ENCODE results near the gene ADD1. TPM values are rescaled to one million over a fixed set of nuclear protein-coding genes. Genes with fewer than 3 reads are reported as not detected.

ADD1 gene
- total and polyA plus RNA-seq, 2 of the 13 experiments (the other 11 are each of a cell fraction or from before 2014, with no cell fraction given) = 73.9 to 122 TPM

DNA sequence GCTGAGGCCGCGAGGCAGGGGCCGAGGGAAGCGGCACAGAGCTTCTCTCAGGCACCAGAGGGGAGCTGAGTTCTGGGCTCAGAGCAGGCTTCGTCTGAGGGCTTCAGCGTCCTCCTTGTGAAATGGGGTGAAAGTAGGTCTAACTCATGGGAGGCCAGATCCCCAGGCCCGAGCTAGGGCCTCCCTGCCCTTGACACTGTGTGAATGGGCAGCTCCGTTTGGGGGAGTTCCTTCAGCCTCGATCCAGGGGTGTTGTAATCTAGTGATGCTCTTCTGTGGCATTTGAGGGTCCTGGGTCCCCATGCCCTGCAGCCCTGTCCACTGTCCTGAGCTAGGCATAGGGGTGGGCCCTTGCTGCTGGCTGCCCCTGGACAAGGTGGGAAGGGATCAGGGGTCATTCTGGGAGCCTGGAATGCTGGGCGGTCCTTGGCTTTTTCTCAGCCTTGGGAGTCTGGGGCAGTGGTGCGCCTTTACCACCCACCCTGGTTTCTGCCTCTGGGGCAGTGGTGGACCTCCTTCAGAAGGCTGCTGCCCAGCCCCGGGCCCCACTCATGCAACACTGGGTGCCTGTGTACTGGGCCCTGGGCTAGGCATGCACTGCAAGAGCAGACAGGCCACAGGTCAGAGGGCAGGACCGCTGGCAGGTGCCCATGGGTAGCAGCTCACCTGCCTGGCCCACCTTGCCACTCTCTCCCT, 46.6 kb upstream of the ADD1 start:
- TF ChIP-seq NR1H2 (CRISPR knock-in tag; IDR thresholded peaks at IDR 0.05; ENCODE audit: borderline replicate concordance, low read depth) = no peak
- TF ChIP-seq CBX5 (CRISPR knock-in tag; IDR thresholded peaks at IDR 0.05; ENCODE audit: borderline replicate concordance) = no peak
- 0 out of 2 replicates have a peak, but pooled peaks have one; percentile 7 for TF ChIP-seq GABPB1 (CRISPR knock-in tag; IDR thresholded peaks at IDR 0.05)
- Histone ChIP-seq H3K4me1 (ENCODE audit: insufficient read depth, low read length) (peaks cover 89% of the 10 kb centered on the region), H3K4me2 (ENCODE audit: low read depth, low read length) (no peak overlapping the region), H3K4me3 (replicated peaks in 1 of 3; ENCODE audit: insufficient read depth in 1 of 3, low read depth in 2 of 3, low read length in 3 of 3) (no peak overlapping the region), H3K27ac (ENCODE audit: extremely low read length, insufficient read depth, low read length) (no peak overlapping the region), H3K36me3 (replicated peaks in 1 of 2; ENCODE audit: control insufficient read depth in 1 of 2, insufficient read depth in 2 of 2, low read length in 2 of 2) (peaks cover 1 to 11% of the 10 kb centered on the region in 2 experiments; a peak in 2 of 5 replicates), H2AFZ (ENCODE audit: low read length) (no peak overlapping the region), H4K20me1 (ENCODE audit: insufficient read depth, low read length) (no peaks in the 10 kb centered on the region), H3K79me2 (ENCODE audit: insufficient read depth, low read length) (peaks cover 51% of the 10 kb centered on the region), H3K27me3 (ENCODE audit: control insufficient read depth in 1 of 2, insufficient read depth in 2 of 2, low read length in 2 of 2) (no peaks in the 10 kb centered on the region), H3K9ac (ENCODE audit: insufficient read depth, low read depth, low read length) (no peak overlapping the region), H3K9me3 (ENCODE audit: low read length) (no peaks in the 10 kb centered on the region)
- no TSS peak for BruUV-seq (replicated peaks)
- DNase-seq (ENCODE audit: low spot score) = no peak
- no peak for ATAC-seq
- intact Hi-C loops (cut with micrococcal nuclease; ENCODE audit: unreplicated experiment) = no loop called here
- POLR2A ChIA-PET = no interaction called here
- FAIRE-seq = no peak
- CTCF ChIA-PET (ENCODE audit: low intra/inter-chr PET ratio, low total read pairs) = no interaction called here
- 98% methylated on average over 6 of the region's 13 CpGs for WGBS (ENCODE audit: low lambda C conversion rate)
- in situ Hi-C loops (cut with HindIII; ENCODE audit: extremely low pct_ligation_motif_present, low pct_unique_long_range_greater_than_20kb) = no loop called here

DNA sequence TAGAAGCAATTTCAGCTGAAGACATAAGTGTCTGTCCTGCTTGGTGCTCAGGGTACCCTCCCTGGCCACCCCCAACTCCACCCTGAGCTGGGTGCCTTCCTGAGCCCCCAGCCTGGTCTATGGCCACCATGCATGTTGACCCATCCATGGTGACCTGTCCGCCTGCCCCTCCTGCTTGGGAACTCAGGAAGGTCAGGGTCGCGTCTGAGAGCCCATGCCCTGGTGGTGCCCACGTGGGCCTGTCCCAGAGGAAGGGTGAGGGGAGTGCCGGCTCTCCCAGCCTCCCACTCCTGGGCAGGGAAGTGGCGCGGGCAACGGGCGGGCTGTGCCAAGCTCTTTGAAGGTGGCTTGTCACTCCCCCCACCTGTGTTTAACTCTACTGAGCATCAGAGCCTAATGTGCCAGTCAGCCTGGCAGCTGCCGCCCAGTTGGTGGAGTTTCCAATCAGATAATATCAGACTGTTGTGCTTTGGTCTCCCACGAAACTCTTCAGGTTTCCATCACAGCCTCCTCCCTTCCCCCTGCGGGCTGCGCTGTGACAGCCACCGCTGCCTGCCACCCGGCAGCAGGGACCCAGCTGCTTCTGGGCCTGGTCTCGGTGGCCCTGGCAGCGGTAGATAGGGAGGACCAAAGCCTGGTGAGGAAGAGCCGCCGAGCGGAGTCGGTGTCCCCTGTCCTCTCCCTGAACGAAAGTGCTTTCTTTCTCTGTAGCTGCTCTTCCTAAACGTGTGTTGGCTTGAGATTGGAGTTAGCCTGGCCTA, 45.9 kb upstream of the ADD1 start:
- Histone ChIP-seq H3K4me2 (ENCODE audit: low read depth, low read length) (no peak overlapping the region), H3K9ac (ENCODE audit: insufficient read depth, low read depth, low read length) (no peak overlapping the region), H3K27me3 (ENCODE audit: control insufficient read depth in 1 of 2, insufficient read depth in 2 of 2, low read length in 2 of 2) (no peaks in the 10 kb centered on the region), H2AFZ (ENCODE audit: low read length) (no peak overlapping the region), H4K20me1 (ENCODE audit: insufficient read depth, low read length) (no peaks in the 10 kb centered on the region), H3K4me3 (replicated peaks in 1 of 3; ENCODE audit: insufficient read depth in 1 of 3, low read depth in 2 of 3, low read length in 3 of 3) (no peak overlapping the region), H3K9me3 (ENCODE audit: low read length) (no peaks in the 10 kb centered on the region), H3K36me3 (replicated peaks in 1 of 2; ENCODE audit: control insufficient read depth in 1 of 2, insufficient read depth in 2 of 2, low read length in 2 of 2) (peaks cover 1 to 11% of the 10 kb centered on the region in 2 experiments; a peak in 2 of 5 replicates), H3K4me1 (ENCODE audit: insufficient read depth, low read length) (peaks cover 86% of the 10 kb centered on the region), H3K79me2 (ENCODE audit: insufficient read depth, low read length) (peaks cover 55% of the 10 kb centered on the region), H3K27ac (ENCODE audit: extremely low read length, insufficient read depth, low read length) (peak overlapping the region; percentile 36)
- intact Hi-C loops (cut with micrococcal nuclease; ENCODE audit: unreplicated experiment) = no loop called here
- CTCF ChIA-PET (ENCODE audit: low intra/inter-chr PET ratio, low total read pairs) = no interaction called here
- in situ Hi-C loops (cut with HindIII; ENCODE audit: extremely low pct_ligation_motif_present, low pct_unique_long_range_greater_than_20kb) = no loop called here
- POLR2A ChIA-PET = interaction anchor here (1.6 kb wide), 1 partner anchor 37 kb away, joined by 5 read pairs; no protein-coding TSS in a partner anchor
- DNase-seq (ENCODE audit: low spot score) (no peak), ATAC-seq (no peak), FAIRE-seq (no peak)
- WGBS (ENCODE audit: low lambda C conversion rate) = 93% methylated on average over 19 of the region's 23 CpGs
- BruUV-seq (replicated peaks) = no TSS peak
- TF ChIP-seq ZNF839 (CRISPR knock-in tag; IDR thresholded peaks at IDR 0.05; ENCODE audit: borderline replicate concordance) (no peak), IRX3 (CRISPR knock-in tag; IDR thresholded peaks at IDR 0.05; ENCODE audit: borderline replicate concordance, low read depth) (no peak), POLR2AphosphoS5 (IDR thresholded peaks at IDR 0.05; ENCODE audit: low read depth, low read length) (no peak), STAG1 (CRISPR knock-in tag; IDR thresholded peaks at IDR 0.05) (no peak), AGO1 (IDR thresholded peaks at IDR 0.05; ENCODE audit: low read depth, low read length, poor library complexity, severe bottlenecking) (no peak)
- TF ChIP-seq, protein P1, sequence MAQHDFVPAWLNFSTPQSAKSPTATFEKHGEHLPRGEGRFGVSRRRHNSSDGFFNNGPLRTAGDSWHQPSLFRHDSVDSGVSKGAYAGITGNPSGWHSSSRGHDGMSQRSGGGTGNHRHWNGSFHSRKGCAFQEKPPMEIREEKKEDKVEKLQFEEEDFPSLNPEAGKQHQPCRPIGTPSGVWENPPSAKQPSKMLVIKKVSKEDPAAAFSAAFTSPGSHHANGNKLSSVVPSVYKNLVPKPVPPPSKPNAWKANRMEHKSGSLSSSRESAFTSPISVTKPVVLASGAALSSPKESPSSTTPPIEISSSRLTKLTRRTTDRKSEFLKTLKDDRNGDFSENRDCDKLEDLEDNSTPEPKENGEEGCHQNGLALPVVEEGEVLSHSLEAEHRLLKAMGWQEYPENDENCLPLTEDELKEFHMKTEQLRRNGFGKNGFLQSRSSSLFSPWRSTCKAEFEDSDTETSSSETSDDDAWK (CRISPR knock-in tag; IDR thresholded peaks at IDR 0.05) = no peak
- TF ChIP-seq, protein P2, sequence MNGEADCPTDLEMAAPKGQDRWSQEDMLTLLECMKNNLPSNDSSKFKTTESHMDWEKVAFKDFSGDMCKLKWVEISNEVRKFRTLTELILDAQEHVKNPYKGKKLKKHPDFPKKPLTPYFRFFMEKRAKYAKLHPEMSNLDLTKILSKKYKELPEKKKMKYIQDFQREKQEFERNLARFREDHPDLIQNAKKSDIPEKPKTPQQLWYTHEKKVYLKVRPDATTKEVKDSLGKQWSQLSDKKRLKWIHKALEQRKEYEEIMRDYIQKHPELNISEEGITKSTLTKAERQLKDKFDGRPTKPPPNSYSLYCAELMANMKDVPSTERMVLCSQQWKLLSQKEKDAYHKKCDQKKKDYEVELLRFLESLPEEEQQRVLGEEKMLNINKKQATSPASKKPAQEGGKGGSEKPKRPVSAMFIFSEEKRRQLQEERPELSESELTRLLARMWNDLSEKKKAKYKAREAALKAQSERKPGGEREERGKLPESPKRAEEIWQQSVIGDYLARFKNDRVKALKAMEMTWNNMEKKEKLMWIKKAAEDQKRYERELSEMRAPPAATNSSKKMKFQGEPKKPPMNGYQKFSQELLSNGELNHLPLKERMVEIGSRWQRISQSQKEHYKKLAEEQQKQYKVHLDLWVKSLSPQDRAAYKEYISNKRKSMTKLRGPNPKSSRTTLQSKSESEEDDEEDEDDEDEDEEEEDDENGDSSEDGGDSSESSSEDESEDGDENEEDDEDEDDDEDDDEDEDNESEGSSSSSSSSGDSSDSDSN (CRISPR knock-in tag; IDR thresholded peaks at IDR 0.05) = no peak
- TF ChIP-seq, protein P3, sequence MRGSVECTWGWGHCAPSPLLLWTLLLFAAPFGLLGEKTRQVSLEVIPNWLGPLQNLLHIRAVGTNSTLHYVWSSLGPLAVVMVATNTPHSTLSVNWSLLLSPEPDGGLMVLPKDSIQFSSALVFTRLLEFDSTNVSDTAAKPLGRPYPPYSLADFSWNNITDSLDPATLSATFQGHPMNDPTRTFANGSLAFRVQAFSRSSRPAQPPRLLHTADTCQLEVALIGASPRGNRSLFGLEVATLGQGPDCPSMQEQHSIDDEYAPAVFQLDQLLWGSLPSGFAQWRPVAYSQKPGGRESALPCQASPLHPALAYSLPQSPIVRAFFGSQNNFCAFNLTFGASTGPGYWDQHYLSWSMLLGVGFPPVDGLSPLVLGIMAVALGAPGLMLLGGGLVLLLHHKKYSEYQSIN (CRISPR knock-in tag; IDR thresholded peaks at IDR 0.05; ENCODE audit: borderline replicate concordance) = no peak
